Kidney epithelial cell (primary cell): ENCODE results near the gene STC2. TPM values are rescaled to one million over a fixed set of nuclear protein-coding genes. Genes with fewer than 3 reads are reported as not detected.

Source experiments
- DNase-seq: peaks from one replicate; pipeline ENCODE4 v3.0.0-alpha.2; 2010; ENCODE audit warnings: low read depth
- H3K27me3 ChIP-seq: 2 replicates; pipeline ENCODE4 v1.6.0; 2011; ENCODE audit warnings: low read length; ENCODE audit not compliant: control insufficient read depth, insufficient read depth
- H3K36me3 ChIP-seq: 2 replicates; pipeline ENCODE4 v1.5.1; 2011; ENCODE audit warnings: low read length; ENCODE audit not compliant: control insufficient read depth, insufficient read depth
- H3K4me3 ChIP-seq: 2 replicates; pipeline ENCODE4 v1.5.1; 2011; ENCODE audit warnings: low read depth, mild to moderate bottlenecking, control low read depth, low read length
- total RNA-seq: library from RNA; depleted of rRNA; stranded (reverse); fragments of >200 nt; gene quantifications from 2 replicates; pipeline ENCODE4 v1.2.3, GENCODE V29; 2015
- TF ChIP-seq, protein P1 (sequence below): IDR thresholded peaks from 2 replicates; pipeline ENCODE4 v1.5.1; 2011; ENCODE audit warnings: mild to moderate bottlenecking, moderate library complexity, low read length, control low read depth, inconsistent platforms; ENCODE audit not compliant: insufficient read depth, poor library complexity, severe bottlenecking

The STC2 gene
- total RNA-seq, 1 donor from 2014 or later: 219 TPM

DNA sequence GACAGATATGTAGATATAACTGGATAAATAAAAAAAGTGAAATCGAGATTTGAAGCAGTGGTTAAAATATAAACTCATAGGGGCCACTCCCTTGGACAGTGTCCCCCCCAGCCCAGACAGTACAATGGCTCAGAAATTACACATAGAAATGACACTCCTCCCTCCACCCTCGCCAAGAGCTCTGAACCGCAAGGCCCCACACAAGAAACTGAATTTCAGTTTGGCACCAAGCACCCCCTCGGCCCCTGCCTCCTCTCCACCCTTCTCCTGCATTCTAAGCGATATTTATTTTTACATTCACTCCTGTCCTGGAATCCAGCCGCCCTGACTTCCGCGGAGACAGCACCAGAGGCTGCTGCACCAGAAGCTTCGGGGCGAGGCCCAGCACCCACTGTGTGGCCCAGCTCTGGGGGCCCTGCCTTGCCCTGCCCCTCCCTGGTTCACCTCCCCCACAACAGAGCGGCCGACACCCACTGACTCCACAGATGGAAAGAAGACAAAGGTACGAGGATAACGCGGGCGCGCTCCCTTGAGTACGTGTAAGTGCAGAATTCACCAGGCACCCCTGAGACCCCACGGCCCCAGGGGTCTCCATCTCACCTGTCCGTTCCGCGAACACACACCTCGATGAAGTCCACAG, 11.0 kb downstream of the STC2 start:
- H3K4me3 ChIP-seq: no peak overlapping the region
- no peaks in the 10 kb centered on the region for H3K27me3 ChIP-seq
- H3K36me3 ChIP-seq: no peaks in the 10 kb centered on the region
- DNase-seq: no peak
- TF ChIP-seq, protein P1, sequence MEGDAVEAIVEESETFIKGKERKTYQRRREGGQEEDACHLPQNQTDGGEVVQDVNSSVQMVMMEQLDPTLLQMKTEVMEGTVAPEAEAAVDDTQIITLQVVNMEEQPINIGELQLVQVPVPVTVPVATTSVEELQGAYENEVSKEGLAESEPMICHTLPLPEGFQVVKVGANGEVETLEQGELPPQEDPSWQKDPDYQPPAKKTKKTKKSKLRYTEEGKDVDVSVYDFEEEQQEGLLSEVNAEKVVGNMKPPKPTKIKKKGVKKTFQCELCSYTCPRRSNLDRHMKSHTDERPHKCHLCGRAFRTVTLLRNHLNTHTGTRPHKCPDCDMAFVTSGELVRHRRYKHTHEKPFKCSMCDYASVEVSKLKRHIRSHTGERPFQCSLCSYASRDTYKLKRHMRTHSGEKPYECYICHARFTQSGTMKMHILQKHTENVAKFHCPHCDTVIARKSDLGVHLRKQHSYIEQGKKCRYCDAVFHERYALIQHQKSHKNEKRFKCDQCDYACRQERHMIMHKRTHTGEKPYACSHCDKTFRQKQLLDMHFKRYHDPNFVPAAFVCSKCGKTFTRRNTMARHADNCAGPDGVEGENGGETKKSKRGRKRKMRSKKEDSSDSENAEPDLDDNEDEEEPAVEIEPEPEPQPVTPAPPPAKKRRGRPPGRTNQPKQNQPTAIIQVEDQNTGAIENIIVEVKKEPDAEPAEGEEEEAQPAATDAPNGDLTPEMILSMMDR: no peak

DNA sequence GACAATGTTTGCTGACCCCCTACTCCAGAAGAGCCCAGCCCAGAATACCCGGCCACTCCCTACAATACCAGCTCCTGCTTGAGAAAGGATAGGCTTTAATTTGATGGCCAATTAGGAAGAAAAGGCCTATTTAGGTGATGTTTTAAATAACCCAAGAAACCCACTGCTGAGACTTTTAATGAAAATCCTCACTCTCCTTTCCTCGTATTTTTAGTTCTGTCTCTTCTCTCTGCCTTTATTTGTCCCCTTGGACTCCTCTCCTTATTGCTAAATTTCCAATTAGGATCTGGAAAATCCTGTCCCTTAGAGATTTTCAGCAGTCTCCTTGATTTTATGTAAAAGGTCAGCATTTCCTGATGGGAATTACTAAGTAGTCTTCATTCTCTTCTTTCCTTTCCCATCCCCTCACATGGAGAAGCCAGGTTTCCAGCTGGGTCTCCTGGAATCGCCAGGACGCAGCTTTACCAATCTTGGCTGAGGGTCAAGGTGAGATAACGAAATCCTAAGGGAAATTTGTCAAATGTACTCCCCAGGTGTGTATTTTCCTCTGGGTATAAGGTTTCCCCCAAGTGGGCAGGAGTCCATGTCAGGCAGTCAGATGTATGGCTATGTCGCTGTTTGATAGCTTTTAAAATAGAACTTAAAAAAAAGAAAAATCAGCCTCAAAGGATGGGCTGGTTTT, 11.7 kb downstream of the STC2 start:
- Histone ChIP-seq H3K27me3 (no peaks in the 10 kb centered on the region), H3K36me3 (no peaks in the 10 kb centered on the region), H3K4me3 (no peak overlapping the region)
- DNase-seq: no peak
- TF ChIP-seq, protein P1: no peak

DNA sequence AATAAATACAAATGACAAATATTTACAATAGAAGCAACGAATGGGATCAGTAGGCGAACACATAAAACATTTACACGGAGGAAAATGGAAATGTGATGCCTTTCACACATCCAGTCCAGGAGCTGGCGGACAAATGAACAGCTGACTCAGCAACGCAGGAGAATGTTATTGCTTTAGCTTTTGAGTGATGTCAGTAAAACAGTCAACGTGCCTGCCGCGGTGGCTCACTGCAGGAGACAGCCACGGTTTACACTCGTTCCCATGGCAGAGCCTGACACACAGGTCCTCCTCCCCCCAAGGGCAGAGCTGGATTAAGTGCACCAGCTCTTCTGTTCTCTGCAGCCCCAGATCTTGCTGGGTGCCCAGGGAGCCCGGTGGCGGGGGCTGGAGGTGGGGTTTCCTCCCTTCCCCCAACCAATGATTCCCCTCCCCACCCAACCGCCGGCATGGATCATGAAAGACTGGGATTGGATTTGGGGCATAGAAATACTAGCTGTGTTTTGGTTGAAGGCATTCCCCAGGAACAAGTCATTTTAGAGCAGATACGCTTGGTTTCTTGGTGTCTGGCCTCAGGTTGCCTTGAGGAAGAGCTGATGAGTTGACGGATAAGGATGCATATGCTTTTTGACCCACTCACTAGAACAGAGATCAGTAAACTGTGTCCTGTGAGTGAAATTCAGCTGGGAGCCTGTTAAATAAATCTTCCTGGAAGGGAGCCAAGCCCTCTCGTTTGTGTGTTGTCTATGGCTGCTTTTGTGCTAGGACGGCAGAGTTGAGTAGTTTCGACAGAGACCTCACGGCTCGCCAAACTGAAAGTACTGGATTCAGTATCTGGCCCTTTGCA, 12.5 kb downstream of the STC2 start:
- Histone ChIP-seq H3K36me3 (no peaks in the 10 kb centered on the region), H3K4me3 (no peak overlapping the region), H3K27me3 (no peaks in the 10 kb centered on the region)
- DNase-seq: peak; percentile 78
- TF ChIP-seq, protein P1: no peak

DNA sequence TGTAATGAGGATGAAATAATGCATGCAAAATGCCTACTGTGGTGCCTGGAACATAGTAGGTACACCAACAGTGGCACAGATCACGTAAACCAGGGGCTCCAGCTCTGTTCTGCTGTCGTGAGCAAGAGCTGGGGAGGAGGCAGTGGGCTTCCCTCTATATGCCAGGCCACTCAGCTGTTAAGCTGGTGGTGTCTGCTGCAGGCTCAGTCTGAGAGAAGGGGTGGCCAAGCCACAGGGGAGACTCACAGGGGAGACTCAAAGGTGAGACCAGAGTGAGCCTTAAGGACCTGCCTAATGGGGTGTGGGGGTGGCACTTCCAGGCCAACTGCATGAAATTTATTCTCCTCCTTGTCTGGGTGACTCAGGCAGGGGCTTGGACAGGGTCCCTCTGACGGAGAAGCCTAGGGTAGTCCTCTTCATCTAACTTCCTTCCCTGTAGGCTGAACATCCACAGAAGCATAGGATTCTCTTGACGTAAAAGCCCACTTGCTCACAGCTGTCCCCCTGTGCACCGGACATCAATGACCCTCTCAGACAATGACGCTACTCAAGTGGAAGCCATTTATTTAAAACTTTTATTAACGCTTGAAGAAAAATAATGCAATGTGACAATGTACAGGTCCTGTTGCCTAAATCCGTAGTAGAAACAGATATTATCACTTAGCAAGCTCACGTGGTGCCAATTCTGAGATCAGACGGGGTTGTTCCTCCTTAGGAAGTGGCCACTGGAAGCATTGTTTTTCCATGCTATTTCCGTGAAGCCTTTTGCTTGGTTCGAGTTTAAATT, 13.9 kb downstream of the STC2 start:
- TF ChIP-seq, protein P1: no peak
- no peak for DNase-seq
- Histone ChIP-seq H3K4me3 (no peak overlapping the region), H3K27me3 (no peaks in the 10 kb centered on the region), H3K36me3 (no peaks in the 10 kb centered on the region)

DNA sequence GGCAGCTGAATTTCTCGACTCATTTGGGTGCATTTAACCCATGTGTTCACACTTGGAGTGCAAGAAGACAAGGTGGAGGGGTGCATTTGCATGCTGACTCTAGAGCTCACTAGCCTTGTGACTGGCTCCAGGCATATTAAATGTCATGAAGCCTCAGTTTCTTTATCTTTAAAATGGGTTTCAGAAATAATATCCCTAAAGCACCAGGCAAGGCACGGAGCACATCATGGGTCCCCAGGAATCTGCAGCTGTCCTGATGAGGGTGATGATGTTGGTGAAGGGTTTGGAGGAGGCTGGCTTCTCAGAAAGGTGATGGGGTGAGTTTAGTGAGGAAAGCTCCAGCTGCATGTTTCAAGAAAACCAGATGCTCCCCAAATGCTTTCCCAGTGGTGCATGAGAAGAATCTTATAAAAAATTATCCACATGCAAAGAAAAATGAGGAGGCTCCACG, 14.8 kb downstream of the STC2 start:
- no peak overlapping the region for H3K4me3 ChIP-seq
- H3K27me3 ChIP-seq: no peaks in the 10 kb centered on the region
- TF ChIP-seq, protein P1: no peak
- H3K36me3 ChIP-seq: no peaks in the 10 kb centered on the region
- no peak for DNase-seq
